Ureter (tissue), 1 donor: ENCODE results near the gene AQP12B. TPM values are rescaled to one million over a fixed set of nuclear protein-coding genes. Genes with fewer than 3 reads are reported as not detected.
A peak's percentile ranks its signal among the peaks of the same experiment; 100 is the strongest.

Source experiments
- DNase-seq: peaks from one replicate; pipeline ENCODE4 v3.0.0-alpha.2; 2020; ENCODE audit warnings: low spot score
- total RNA-seq: library from RNA; stranded (reverse); gene quantifications from one replicate; pipeline ENCODE4 v1.2.4, GENCODE V29; 2023
- donor health status: DM: yes; HTN: yes; CAD: no.

The AQP12B gene
- total RNA-seq, 1 donor from 2014 or later, result not detected

- no peak for DNase-seq
Observed at GRCh38 chr2:240647503-240648154, 35.1 kb downstream of the AQP12B start.

- DNase-seq, result no peak
Observed at GRCh38 chr2:240646900-240647502, 35.7 kb downstream of the AQP12B start.

GRCh38 chr2:240646176-240646899 is 36.3 kb downstream of the AQP12B start:
- DNase-seq, result no peak

- DNase-seq, result no peak
Observed at GRCh38 chr2:240645801-240646175, 36.9 kb downstream of the AQP12B start.

GRCh38 chr2:240645346-240645745 is 37.3 kb downstream of the AQP12B start:
- DNase-seq, result no peak

GRCh38 chr2:240644859-240645301 is 37.8 kb downstream of the AQP12B start:
- DNase-seq, result no peak

- DNase-seq, result peak; percentile 41
Observed at GRCh38 chr2:240644171-240644651, 38.5 kb downstream of the AQP12B start.

GRCh38 chr2:240643811-240644150 is 38.9 kb downstream of the AQP12B start:
- no peak for DNase-seq

GRCh38 chr2:240643093-240643810 is 39.4 kb downstream of the AQP12B start:
- DNase-seq, result peak; percentile 35

- no peak for DNase-seq
Observed at GRCh38 chr2:240642806-240643092, 39.9 kb downstream of the AQP12B start.

- DNase-seq, result peak; percentile 33
Observed at GRCh38 chr2:240642061-240642805, 40.5 kb downstream of the AQP12B start.

- peak; percentile 43 for DNase-seq
Observed at GRCh38 chr2:240640939-240641338, 41.7 kb downstream of the AQP12B start.

GRCh38 chr2:240639566-240639965 is 43.1 kb downstream of the AQP12B start:
- no peak for DNase-seq

- DNase-seq, result peak; percentile 23
Observed at GRCh38 chr2:240638512-240639160, 44.0 kb downstream of the AQP12B start.

- DNase-seq, result no peak
Observed at GRCh38 chr2:240637901-240638345, 44.8 kb downstream of the AQP12B start.

GRCh38 chr2:240637116-240637900 is 45.4 kb downstream of the AQP12B start:
- peak; percentile 28 for DNase-seq

- DNase-seq, result no peak
Observed at GRCh38 chr2:240636563-240637115, 46.0 kb downstream of the AQP12B start.

- DNase-seq, result no peak
Observed at GRCh38 chr2:240635998-240636547, 46.6 kb downstream of the AQP12B start.

GRCh38 chr2:240635121-240635997 is 47.3 kb downstream of the AQP12B start:
- no peak for DNase-seq
